ENCODE measurements around the gene ZFP36. TPM values are rescaled to one million over a fixed set of nuclear protein-coding genes. Genes with fewer than 3 reads are reported as not detected.
"Not testable (repeated sequence)": the region's sequence is repeated elsewhere in the genome, so short reads cannot be mapped to it uniquely, and the experiment has no call there.

The ZFP36 gene
- total RNA-seq, 2 experiments from 2014 or later, result 189 to 194 TPM

DNA sequence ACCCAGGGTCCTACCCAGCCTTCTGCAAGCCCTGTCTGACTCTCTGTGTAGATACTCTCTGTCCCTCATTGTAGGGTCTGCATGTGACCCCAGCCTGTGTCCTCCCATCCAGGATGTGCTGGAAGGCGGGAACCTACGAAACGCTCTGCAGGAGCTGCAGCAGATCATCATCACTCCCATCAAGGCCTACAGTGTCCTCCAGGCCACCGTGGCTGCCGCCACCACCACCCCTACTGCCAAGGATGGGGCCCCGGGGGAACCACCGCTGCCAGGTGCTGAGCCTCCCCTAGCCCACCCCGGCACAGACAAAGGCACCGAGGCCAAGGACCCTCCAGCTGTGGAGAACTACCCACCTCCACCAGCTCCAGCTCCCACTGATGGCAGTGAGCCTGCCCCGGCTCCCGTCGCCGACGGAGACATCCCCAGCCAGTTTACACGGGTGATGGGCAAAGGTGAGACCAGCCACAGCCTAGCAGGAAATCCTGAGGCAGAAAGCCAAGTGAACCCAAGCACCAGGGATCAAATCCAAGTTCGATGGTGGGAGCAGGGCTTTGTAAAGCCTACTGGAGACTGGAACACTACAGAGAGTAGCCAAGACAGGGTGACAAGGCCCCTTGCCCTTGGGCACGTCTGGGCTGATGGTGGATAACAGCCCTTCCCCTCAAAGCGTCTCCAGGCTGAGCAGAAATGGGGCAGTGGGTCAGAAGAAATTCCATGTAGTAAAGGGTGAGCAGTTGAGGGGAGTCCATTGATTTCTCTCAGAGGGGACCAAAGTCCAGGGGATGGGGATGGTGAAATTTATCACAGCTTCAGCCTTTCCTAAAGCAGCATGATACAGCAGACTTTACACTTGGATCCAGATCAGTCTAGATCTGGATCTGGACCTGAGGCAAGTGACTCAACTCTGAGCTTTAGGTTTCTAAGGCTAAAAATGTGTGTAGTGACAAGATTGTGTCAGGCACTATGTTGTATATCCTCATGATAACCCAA lies 29.0 kb upstream of the ZFP36 start:
- peaks cover 49% of the 10 kb centered on the region for H3K36me3 Mint-ChIP-seq (ENCODE audit: low read depth)
- no peak overlapping the region for H3K27ac Mint-ChIP-seq
- POLR2A ChIA-PET, result interaction anchor here (0.7 kb wide), 1 partner anchor 24 kb away, joined by 3 read pairs; no protein-coding TSS in a partner anchor

GRCh38 chr19:39379366-39379765 lies 27.3 kb upstream of the ZFP36 start:
- DNase-seq, H3K4me1 Mint-ChIP-seq, H3K27ac Mint-ChIP-seq, H3K4me3 Mint-ChIP-seq, H3K9me3 Mint-ChIP-seq, H3K27me3 Mint-ChIP-seq, CTCF ChIA-PET: not testable (repeated sequence)
- H3K36me3 Mint-ChIP-seq (ENCODE audit: low read depth), result peaks cover 56% of the 10 kb centered on the region
- POLR2A ChIA-PET, result interaction anchor here (0.6 kb wide), 1 partner anchor 181 kb away, joined by 3 read pairs; no protein-coding TSS in a partner anchor

More for the DNA sequence above, 29.0 kb upstream of the ZFP36 start:
- CTCF ChIA-PET, result interaction anchor here (0.5 to 1.1 kb wide), 2 partner anchors 12 to 19 kb away, joined by 3 read pairs; no protein-coding TSS in a partner anchor
- no peak overlapping the region for H3K4me3 Mint-ChIP-seq
- H3K4me1 Mint-ChIP-seq, result no peaks in the 10 kb centered on the region
- H3K27me3 Mint-ChIP-seq, result no peaks in the 10 kb centered on the region
- DNase-seq, result no peak
- no peaks in the 10 kb centered on the region for H3K9me3 Mint-ChIP-seq

DNA sequence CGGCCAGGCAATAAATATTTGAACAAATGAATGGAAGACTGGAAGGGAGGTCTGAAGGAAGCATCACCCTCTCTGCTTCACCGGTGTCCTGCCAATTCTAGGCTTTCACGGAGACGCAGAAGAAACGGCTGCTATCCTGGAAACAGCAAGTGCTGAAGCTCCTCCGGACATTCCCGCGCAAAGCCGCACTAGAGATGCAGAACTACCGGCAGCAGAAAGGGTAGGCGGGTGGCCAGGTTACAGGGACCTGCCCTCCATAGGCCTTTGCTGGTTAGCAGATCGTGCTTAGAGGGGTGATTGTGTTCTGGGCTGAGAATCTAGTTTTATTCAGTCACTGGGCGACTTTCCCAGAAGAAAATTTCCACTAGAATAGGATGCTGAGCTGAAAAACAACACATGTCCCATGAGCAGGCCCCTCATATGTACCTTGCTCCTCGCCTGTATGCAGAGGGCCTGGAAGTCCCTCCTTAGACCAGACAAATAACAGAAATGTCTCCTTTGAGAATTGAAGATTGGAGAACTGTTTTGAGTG lies 26.7 kb upstream of the ZFP36 start:
- Mint-ChIP-seq H3K36me3 (ENCODE audit: low read depth) (peaks cover 54% of the 10 kb centered on the region), H3K4me3 (no peak overlapping the region), H3K27ac (no peak overlapping the region), H3K4me1 (no peaks in the 10 kb centered on the region), H3K27me3 (no peaks in the 10 kb centered on the region), H3K9me3 (no peaks in the 10 kb centered on the region)
- CTCF ChIA-PET, result no interaction called here
- POLR2A ChIA-PET, result no interaction called here
- no peak for DNase-seq

DNA sequence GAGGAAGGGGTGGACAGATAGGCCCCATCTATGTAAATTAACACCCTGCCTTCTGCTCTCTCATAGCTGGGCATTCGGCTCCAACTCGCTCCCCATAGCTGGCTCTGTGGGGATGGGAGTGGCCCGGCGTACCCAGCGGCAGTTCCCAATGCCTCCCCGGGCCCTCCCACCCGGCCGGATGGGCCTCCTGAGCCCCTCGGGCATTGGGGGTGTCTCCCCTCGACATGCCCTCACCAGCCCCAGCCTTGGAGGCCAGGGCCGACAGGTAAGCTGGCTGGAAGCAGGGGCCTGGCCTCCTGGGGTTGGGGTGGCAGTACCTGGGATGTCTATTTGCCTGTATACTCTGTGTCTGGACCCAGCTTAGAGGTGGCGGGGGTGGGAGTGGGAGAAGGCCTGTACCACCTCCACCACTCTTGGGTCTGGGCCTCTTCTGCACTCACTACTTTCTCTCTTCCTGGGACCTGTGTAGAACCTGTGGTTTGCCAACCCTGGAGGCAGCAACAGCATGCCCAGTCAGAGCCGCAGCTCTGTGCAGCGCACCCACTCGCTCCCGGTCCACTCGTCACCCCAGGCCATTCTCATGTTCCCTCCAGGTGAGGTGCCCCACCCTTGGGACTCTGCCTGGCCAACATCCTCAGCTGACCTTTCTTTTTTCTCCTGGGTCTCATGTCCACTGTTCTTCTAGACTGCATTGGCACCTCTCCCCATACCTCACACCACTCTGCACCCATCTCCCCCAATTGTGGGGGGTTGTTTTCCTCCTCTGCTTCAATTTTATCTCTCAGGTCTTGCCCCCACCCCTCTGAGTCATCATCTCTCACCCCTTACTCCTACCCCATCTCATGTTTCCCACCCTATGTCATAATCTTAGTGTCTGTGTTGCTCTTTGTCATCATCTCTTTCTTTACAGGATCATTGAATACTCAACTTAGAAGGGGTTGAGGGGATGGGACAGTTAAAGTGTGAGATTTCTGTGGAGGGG lies 25.8 kb upstream of the ZFP36 start:
- no peak overlapping the region for H3K27ac Mint-ChIP-seq
- no peaks in the 10 kb centered on the region for H3K9me3 Mint-ChIP-seq
- no peaks in the 10 kb centered on the region for H3K4me1 Mint-ChIP-seq
- DNase-seq, result no peak
- H3K36me3 Mint-ChIP-seq (ENCODE audit: low read depth), result peaks cover 55% of the 10 kb centered on the region
- H3K27me3 Mint-ChIP-seq, result no peaks in the 10 kb centered on the region
- ChIA-PET POLR2A (interaction anchor here (1.4 kb wide), 1 partner anchor 31 kb away, joined by 3 read pairs; the partner anchor contains the start of gene PLEKHG2), CTCF (no interaction called here)
- no peak overlapping the region for H3K4me3 Mint-ChIP-seq

GRCh38 chr19:39381910-39382611 lies 24.6 kb upstream of the ZFP36 start:
- H3K4me3 Mint-ChIP-seq, result no peak overlapping the region
- ChIA-PET POLR2A (interaction anchor here (1.2 to 1.4 kb wide), 2 partner anchors 10 to 30 kb away, joined by 3 read pairs; partner anchors contain the start of gene PLEKHG2), CTCF (no interaction called here)
- H3K27me3 Mint-ChIP-seq, result no peaks in the 10 kb centered on the region
- no peak for DNase-seq
- H3K27ac Mint-ChIP-seq, result no peak overlapping the region
- peaks cover 59% of the 10 kb centered on the region for H3K36me3 Mint-ChIP-seq (ENCODE audit: low read depth)
- H3K4me1 Mint-ChIP-seq, result peaks cover 1% of the 10 kb centered on the region
- no peaks in the 10 kb centered on the region for H3K9me3 Mint-ChIP-seq

DNA sequence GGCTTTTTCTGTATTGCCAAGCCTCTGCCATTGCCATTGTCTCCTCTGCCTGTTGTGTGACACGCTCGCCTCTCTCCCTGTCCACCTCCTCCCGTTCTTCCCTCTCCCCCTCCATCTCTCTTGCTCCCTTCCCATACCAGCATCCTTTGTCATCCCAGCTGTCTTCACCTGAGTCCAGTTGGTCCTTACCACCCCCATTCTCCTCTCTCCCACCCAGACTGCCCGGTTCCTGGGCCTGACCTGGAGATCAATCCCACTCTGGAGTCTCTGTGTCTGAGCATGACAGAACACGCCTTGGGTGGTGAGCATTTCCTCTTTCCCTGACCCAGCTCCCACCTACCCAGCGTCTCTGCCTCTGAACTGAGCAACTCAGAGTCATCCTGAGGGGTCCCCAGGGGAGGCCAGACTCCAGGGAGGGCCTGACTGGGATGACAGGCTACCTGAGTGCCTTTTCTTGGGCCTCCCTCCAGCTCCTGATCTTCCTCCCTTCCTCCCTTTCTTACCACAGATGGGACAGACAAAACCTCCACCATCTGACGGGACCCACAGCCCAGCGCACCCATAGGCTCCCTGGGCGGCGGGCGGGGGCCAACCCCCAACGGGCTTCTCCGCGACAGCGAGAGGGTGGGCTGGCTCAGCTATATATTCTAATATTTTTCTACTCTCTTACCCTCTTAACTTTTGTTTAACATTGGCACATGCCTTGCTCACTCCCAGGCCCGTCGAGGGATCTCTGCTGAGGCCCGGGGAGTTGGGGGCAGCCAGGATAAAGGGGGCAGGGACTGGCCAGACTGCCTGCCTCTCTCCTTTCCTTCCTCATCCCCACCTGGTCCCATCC lies 23.4 kb upstream of the ZFP36 start:
- Mint-ChIP-seq H3K9me3 (no peaks in the 10 kb centered on the region), H3K4me3 (no peak overlapping the region), H3K4me1 (peaks cover 2% of the 10 kb centered on the region), H3K36me3 (ENCODE audit: low read depth) (peaks cover 52% of the 10 kb centered on the region), H3K27me3 (no peaks in the 10 kb centered on the region), H3K27ac (no peak overlapping the region)
- POLR2A ChIA-PET, result interaction anchor here (1.2 kb wide), 1 partner anchor 9 kb away, joined by 3 read pairs; no protein-coding TSS in a partner anchor
- CTCF ChIA-PET, result no interaction called here
- no peak for DNase-seq

DNA sequence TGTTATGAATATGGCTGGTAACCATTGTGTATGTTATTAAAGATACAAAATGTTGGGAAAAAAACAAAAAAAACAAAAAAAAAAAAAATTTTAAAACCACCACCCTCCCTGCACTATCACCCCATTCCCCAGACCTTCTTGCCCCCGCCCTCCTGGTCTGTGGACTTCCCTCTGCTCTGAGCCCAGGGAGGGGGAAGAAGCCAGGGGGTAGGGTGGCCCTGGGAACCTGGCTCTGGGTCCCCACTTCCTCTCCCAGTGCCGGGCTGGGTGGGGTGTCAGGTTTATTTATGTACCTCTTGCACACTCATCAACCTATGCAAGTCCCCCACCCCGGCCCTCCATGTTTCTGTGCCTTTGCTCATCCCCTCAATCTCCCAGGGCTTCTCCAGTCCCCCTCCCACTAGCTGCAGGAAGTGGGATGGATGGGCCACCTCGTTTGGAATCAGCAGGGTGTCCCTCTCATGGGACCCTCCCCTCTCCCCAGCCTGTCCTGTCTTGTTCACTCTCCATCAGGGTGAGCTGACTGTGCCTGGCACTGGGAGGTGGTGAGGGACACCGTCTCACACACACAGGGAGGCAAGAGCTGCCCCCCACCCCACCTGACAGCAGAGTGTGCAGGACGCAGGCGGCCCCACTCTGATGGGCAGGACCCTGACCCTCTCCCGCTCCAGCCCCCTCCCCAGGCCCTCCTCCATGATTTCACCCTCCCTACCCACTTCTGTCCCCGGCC lies 21.6 kb upstream of the ZFP36 start:
- Mint-ChIP-seq H3K36me3 (ENCODE audit: low read depth) (peaks cover 56% of the 10 kb centered on the region), H3K9me3 (no peaks in the 10 kb centered on the region), H3K27me3 (no peaks in the 10 kb centered on the region), H3K27ac (peak overlapping the region; percentile 34), H3K4me3 (no peak overlapping the region), H3K4me1 (peaks cover 16% of the 10 kb centered on the region)
- ChIA-PET CTCF (no interaction called here), POLR2A (no interaction called here)
- no peak for DNase-seq

DNA sequence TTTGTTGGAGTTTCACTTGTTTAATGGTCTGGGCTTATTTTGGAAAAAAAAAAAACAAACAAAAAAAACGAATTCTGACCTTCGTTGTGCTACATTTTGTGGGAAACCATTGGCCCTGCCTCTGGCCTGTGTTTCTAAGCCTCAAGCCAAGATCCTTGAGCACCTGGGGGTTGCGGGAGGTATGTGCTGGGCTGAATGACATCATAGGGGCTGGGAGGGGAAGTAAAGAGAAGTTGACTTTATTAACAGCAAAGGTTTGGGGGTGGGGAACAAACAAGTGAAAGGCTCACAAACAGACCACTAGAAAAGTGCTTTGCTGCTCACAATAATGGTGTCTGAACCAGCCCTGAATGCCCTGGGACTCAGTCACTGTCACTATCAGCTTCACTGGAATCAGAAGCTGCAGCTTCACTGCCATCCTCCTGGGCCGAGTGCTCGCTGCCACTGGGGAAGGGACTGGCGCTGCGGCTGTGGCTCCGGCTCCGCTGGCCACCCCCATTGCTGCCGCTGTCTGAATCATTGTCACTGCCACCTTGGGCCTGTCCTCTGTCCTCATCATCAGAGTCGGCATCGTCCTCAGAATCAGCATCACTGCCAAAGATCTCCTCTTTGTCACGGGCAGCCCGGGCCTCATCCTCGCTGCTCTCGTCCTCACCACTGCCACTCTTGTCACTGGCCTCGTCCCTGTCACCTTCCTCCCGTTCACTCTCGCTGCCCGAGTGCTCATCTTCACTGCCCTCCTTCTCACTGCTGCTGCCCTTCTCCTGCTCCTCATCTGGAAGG lies 20.8 kb upstream of the ZFP36 start:
- H3K27me3 Mint-ChIP-seq, result no peaks in the 10 kb centered on the region
- peak overlapping the region; percentile 61 for H3K27ac Mint-ChIP-seq
- H3K9me3 Mint-ChIP-seq, result no peaks in the 10 kb centered on the region
- no peak overlapping the region for H3K4me3 Mint-ChIP-seq
- DNase-seq, result no peak
- peaks cover 21% of the 10 kb centered on the region for H3K4me1 Mint-ChIP-seq
- ChIA-PET POLR2A (no interaction called here), CTCF (no interaction called here)
- H3K36me3 Mint-ChIP-seq (ENCODE audit: low read depth), result peaks cover 55% of the 10 kb centered on the region

DNA sequence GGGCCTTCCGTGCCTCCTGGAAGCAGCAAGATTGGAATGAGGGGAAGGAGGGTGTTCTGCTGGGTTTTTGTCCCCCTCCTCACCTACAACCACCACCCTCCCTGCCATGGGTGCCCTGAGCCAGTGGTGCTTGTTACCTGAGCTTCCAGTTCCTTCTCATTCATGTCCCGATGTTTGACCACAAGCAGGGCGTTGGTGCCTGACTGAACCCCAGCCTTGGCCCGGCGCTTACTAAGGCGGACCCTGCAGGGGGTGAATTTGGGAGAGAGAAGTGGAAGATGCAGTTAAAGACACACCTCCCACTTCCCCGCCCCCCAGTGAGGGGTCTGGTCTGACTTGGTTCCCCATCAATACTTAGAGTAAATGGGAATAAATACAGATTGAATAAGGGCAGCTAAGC lies 20.1 kb upstream of the ZFP36 start:
- Mint-ChIP-seq H3K4me3 (no peak overlapping the region), H3K36me3 (ENCODE audit: low read depth) (peaks cover 52% of the 10 kb centered on the region), H3K9me3 (no peaks in the 10 kb centered on the region), H3K27ac (no peak overlapping the region), H3K4me1 (peaks cover 27% of the 10 kb centered on the region), H3K27me3 (no peaks in the 10 kb centered on the region)
- ChIA-PET CTCF (no interaction called here), POLR2A (no interaction called here)
- DNase-seq, result no peak

DNA sequence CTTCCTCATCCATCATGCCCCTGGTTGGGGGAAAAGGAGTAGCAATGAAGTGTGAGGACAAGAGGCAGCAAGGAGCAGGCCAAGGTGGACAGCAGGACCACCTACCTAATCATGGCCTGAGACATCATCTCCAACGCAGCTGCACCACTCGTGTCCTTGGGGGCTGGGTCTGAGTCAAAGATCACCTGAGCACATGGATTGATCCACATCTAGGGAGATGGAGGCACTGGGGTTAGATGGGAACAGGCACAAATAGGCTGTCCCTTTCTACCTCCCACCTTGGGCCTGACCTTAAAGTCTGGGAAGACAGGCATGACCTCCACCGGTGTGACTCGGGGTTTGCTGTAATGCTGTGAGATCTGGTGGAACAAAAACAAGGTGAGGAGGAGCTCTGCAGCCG lies 18.0 kb upstream of the ZFP36 start:
- POLR2A ChIA-PET, result interaction anchor here (1.0 to 3.4 kb wide), 3 partner anchors 9 to 54 kb away, joined by 3 to 27 read pairs (median 3); partner anchors contain the start of gene GMFG
- CTCF ChIA-PET, result no interaction called here
- DNase-seq, result no peak
- H3K4me1 Mint-ChIP-seq, result peaks cover 39% of the 10 kb centered on the region
- H3K36me3 Mint-ChIP-seq (ENCODE audit: low read depth), result peaks cover 46% of the 10 kb centered on the region
- H3K27me3 Mint-ChIP-seq, result no peaks in the 10 kb centered on the region
- no peaks in the 10 kb centered on the region for H3K9me3 Mint-ChIP-seq
- peak overlapping the region; percentile 41 for H3K27ac Mint-ChIP-seq
- H3K4me3 Mint-ChIP-seq, result no peak overlapping the region
